GM10266 (cell line): ENCODE results near the gene EPHA4.

Experiments
- DNase-seq: peaks from one replicate; pipeline ENCODE4 v3.0.0; 2012; ENCODE audit errors: extremely low spot score
- CTCF ChIP-seq: IDR thresholded peaks from 2 replicates; pipeline ENCODE4 v1.5.1; 2012; ENCODE audit warnings: mild to moderate bottlenecking, low read depth; ENCODE audit not compliant: control insufficient read depth, insufficient read depth; ENCODE audit errors: missing control alignments

The EPHA4 gene

GRCh38 chr2:221390878-221391277 is 181.2 kb downstream of the EPHA4 start:
- DNase-seq, result no peak
- no peak for TF ChIP-seq CTCF

- TF ChIP-seq CTCF, result no peak
- no peak for DNase-seq
Observed at GRCh38 chr2:221389904-221390303, 182.2 kb downstream of the EPHA4 start.

GRCh38 chr2:221389421-221389820 is 182.7 kb downstream of the EPHA4 start:
- DNase-seq, result no peak
- no peak for TF ChIP-seq CTCF

- no peak for TF ChIP-seq CTCF
- DNase-seq, result no peak
Observed at GRCh38 chr2:221388891-221389290, 183.2 kb downstream of the EPHA4 start.

GRCh38 chr2:221385716-221386115 is 186.4 kb downstream of the EPHA4 start:
- no peak for TF ChIP-seq CTCF
- DNase-seq, result no peak

- no peak for TF ChIP-seq CTCF
- no peak for DNase-seq
Observed at GRCh38 chr2:221381928-221382488, 190.1 kb downstream of the EPHA4 start.

GRCh38 chr2:221380686-221381085 is 191.4 kb downstream of the EPHA4 start:
- TF ChIP-seq CTCF, result no peak
- no peak for DNase-seq
